WERI-Rb-1 (cell line): ENCODE data around the gene PSME3IP1.

Experiments
- DNase-seq: peaks from one replicate; pipeline ENCODE4 v3.0.0-alpha.2; 2020
- H3K27ac ChIP-seq: fragments of 250-450 bp; sonication (Bioruptor Pico); 2 replicates; pipeline ENCODE4 v1.5.1; 2020; ENCODE audit warnings: mild to moderate bottlenecking, moderate library complexity
- H3K27me3 ChIP-seq: fragments of 250-450 bp; sonication (Bioruptor Pico); 2 replicates; pipeline ENCODE4 v1.5.1; 2021; ENCODE audit warnings: mild to moderate bottlenecking, low read depth, moderate library complexity; ENCODE audit not compliant: insufficient read depth, severe bottlenecking
- H3K36me3 ChIP-seq: fragments of 250-450 bp; sonication (Bioruptor Pico); 2 replicates; pipeline ENCODE4 v1.5.1; 2020; ENCODE audit warnings: mild to moderate bottlenecking, moderate library complexity
- H3K4me3 ChIP-seq: 2 replicates; pipeline ENCODE4 v1.5.1; 2011; ENCODE audit warnings: low read depth, mild to moderate bottlenecking, control low read depth, low read length
- H3K9me3 ChIP-seq: fragments of 250-450 bp; sonication (Bioruptor Pico); 2 replicates; pipeline ENCODE4 v1.5.1; 2021; ENCODE audit warnings: mild to moderate bottlenecking, moderate library complexity; ENCODE audit not compliant: severe bottlenecking
- CTCF ChIP-seq: IDR thresholded peaks from 2 replicates; pipeline ENCODE4 v1.5.1; 2011; ENCODE audit warnings: low read depth, mild to moderate bottlenecking, control low read depth, inconsistent platforms, low read length

Gene PSME3IP1

DNA sequence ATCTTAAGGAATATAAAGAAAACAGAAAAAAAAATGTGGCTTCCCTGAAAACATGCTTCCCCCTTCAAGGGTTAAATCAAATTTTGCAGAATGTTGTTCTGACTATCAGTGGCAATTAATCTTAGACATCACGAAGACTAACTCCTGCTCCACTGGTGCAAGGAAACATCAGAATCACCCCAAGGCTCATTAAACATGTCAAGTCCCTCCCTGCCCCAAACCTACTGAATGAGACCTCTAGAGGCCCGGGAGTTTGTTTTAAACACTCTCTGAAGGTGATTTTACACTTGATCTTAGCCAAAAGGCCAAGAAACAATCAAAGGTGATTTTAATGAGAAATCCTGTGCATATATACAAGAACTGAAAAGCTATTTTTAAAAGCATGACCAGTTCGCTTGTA lies 18.3 kb downstream of the PSME3IP1 start:
- H3K27me3 ChIP-seq, result no peaks in the 10 kb centered on the region
- no peaks in the 10 kb centered on the region for H3K9me3 ChIP-seq
- no peak overlapping the region for H3K27ac ChIP-seq
- no peak for DNase-seq
- no peak overlapping the region for H3K4me3 ChIP-seq
- TF ChIP-seq CTCF, result no peak
- peaks cover 48% of the 10 kb centered on the region for H3K36me3 ChIP-seq

DNA sequence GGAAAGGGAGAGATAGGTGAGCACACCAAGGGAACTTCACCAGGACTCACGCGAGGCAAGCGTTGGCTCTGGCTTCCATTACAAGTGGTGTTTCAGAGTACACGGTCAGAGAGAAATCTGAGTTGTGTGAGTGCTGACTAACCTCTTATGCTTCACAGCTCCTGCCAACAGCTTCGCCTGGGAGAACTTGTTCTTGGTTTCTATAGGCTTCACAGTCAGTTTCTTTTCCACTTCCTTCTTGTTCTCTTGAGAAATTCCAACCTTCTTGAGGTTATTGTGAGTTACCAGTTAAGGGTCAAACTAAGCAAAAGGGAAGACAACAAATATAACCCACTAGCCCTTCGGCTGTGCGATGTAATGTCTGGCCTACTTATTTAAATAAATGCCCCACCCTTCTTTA lies 18.9 kb downstream of the PSME3IP1 start:
- H3K27ac ChIP-seq, result no peak overlapping the region
- peaks cover 51% of the 10 kb centered on the region for H3K36me3 ChIP-seq
- no peak overlapping the region for H3K4me3 ChIP-seq
- no peaks in the 10 kb centered on the region for H3K9me3 ChIP-seq
- TF ChIP-seq CTCF, result no peak
- no peaks in the 10 kb centered on the region for H3K27me3 ChIP-seq
- DNase-seq, result no peak

DNA sequence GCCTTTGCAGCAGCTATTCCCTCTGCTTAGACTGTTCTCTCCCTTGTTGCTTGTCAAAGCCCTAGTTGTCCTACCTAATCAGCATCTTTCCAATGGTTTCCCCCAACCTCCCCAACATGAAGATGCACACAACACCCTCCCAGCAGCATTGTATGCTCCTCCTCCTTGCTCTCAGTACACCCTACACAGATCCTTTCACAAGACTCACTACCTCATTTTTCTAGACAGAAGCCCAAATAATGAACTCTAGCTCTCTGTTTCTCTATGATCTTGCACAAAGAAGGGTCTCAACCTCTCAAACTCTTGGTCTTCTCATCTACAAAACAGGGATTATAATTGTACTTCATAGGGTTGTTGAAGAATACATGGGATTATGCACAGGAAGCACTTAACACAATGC lies 19.4 kb downstream of the PSME3IP1 start:
- DNase-seq, result no peak
- Histone ChIP-seq H3K27me3 (no peaks in the 10 kb centered on the region), H3K36me3 (peaks cover 49% of the 10 kb centered on the region), H3K9me3 (no peaks in the 10 kb centered on the region), H3K27ac (no peak overlapping the region), H3K4me3 (no peak overlapping the region)
- TF ChIP-seq CTCF, result no peak

DNA sequence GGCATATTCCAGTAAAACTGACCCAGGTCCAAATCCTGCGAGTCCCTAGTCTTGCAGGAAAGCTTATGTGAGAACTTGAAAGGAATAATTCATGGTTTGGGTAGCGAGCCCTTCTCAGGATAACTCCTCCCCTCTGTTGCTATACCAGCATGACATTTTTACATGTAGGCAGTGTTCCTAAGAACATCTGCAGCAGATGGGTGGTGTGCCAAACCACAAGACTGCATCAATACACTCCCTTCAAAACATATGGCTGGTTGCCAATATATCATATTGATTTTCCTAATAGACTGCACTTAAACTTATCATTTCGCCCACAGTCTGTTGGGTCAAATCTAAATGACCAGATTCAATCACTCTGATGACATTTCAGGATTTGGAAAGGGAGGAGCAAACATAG lies 19.9 kb downstream of the PSME3IP1 start:
- Histone ChIP-seq H3K27ac (no peak overlapping the region), H3K9me3 (no peaks in the 10 kb centered on the region), H3K4me3 (no peak overlapping the region), H3K27me3 (no peaks in the 10 kb centered on the region), H3K36me3 (peaks cover 48% of the 10 kb centered on the region)
- DNase-seq, result no peak
- no peak for TF ChIP-seq CTCF

DNA sequence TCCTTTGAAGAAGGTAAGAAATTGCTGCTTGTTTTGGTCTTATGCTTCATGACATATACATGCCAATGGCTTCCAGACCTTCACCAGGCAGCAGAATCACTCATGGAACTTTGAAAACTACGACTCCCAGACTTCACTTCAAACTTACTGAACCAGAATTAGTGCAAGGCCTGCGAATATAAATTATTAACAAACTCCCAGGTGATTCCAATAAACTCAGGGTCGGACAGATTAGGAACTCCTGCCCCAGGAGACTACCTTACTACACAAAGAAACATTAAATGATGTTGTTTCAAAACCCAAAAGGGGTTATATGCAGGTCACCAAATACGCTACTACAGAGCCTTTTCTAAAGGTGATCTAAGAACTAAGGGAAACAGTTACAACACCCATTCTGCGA lies 20.4 kb downstream of the PSME3IP1 start:
- DNase-seq, result no peak
- Histone ChIP-seq H3K27ac (no peak overlapping the region), H3K27me3 (no peaks in the 10 kb centered on the region), H3K4me3 (no peak overlapping the region), H3K9me3 (no peaks in the 10 kb centered on the region), H3K36me3 (peaks cover 49% of the 10 kb centered on the region)
- no peak for TF ChIP-seq CTCF

DNA sequence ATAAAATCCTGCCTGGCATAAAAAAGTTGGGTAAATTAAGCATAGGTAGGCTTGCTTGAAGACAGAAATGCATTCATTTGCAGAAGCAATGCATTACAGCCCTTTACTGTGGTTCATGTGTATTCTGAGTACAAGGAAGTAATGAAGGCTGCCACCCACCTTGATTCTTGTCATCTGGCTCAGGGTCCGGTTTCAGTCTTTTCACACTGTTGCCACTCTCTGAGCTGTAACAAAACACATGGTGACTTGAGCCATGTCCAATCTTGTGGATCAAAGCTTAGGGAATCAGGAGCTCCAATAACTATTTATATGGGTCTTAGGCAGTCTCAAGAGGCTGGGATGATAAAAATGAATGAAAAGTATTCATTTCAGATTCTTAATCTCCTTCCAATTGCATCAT lies 22.0 kb downstream of the PSME3IP1 start:
- DNase-seq, result no peak
- H3K36me3 ChIP-seq, result peaks cover 48% of the 10 kb centered on the region
- no peak overlapping the region for H3K27ac ChIP-seq
- no peak for TF ChIP-seq CTCF
- H3K9me3 ChIP-seq, result no peaks in the 10 kb centered on the region
- H3K4me3 ChIP-seq, result no peak overlapping the region
- no peaks in the 10 kb centered on the region for H3K27me3 ChIP-seq
